AG04450 (cell line): ENCODE measurements around the gene TBR1. TPM values are rescaled to one million over a fixed set of nuclear protein-coding genes. Genes with fewer than 3 reads are reported as not detected.

Experiments
- CTCF ChIA-PET: fragments of 300-600, 350-600 bp; formaldehyde crosslinking; extraction: SDS; loops from one replicate; lab custom pipeline; 2022; ENCODE audit warnings: antibody characterized with exemption, inconsistent platforms; lab: Charles Lee
- POLR2A ChIA-PET: fragments of 350-600 bp; formaldehyde crosslinking; extraction: SDS; loops from one replicate; lab custom pipeline; 2021; ENCODE audit warnings: antibody characterized with exemption, inconsistent platforms; lab: Yijun Ruan, JAX
- DNase-seq: peaks from one replicate; pipeline ENCODE4 v3.0.0-alpha.2; 2011; ENCODE audit warnings: low read depth, low spot score
- H3K27ac ChIP-seq: one replicate; pipeline ENCODE4 v1.5.1; 2012; ENCODE audit warnings: low read depth, low read length, control low read depth
- H3K27me3 ChIP-seq: one replicate; pipeline ENCODE4 v1.6.0; 2012; ENCODE audit warnings: low read length; ENCODE audit not compliant: control insufficient read depth, insufficient read depth
- H3K4me3 ChIP-seq: 2 replicates; pipeline ENCODE4 v1.5.1; 2011; ENCODE audit warnings: mild to moderate bottlenecking, low read depth, low read length, control low read depth
- H3K9me3 ChIP-seq: 2 replicates; pipeline ENCODE4 v1.5.1; 2012; ENCODE audit warnings: low read length; ENCODE audit not compliant: control insufficient read depth, insufficient read depth
- polyA plus RNA-seq: library from polyadenylated mRNA; depleted of rRNA; stranded (reverse); fragments of >200 nt; gene quantifications from 2 replicates; pipeline ENCODE4 v1.2.3, GENCODE V29; 2011
- TF ChIP-seq, protein P1 (sequence below): IDR thresholded peaks from 2 replicates; pipeline ENCODE4 v1.5.1; 2011; ENCODE audit warnings: low read depth, low read length, control low read depth, inconsistent platforms

The TBR1 gene
- polyA plus RNA-seq, 1 experiment: not detected

DNA sequence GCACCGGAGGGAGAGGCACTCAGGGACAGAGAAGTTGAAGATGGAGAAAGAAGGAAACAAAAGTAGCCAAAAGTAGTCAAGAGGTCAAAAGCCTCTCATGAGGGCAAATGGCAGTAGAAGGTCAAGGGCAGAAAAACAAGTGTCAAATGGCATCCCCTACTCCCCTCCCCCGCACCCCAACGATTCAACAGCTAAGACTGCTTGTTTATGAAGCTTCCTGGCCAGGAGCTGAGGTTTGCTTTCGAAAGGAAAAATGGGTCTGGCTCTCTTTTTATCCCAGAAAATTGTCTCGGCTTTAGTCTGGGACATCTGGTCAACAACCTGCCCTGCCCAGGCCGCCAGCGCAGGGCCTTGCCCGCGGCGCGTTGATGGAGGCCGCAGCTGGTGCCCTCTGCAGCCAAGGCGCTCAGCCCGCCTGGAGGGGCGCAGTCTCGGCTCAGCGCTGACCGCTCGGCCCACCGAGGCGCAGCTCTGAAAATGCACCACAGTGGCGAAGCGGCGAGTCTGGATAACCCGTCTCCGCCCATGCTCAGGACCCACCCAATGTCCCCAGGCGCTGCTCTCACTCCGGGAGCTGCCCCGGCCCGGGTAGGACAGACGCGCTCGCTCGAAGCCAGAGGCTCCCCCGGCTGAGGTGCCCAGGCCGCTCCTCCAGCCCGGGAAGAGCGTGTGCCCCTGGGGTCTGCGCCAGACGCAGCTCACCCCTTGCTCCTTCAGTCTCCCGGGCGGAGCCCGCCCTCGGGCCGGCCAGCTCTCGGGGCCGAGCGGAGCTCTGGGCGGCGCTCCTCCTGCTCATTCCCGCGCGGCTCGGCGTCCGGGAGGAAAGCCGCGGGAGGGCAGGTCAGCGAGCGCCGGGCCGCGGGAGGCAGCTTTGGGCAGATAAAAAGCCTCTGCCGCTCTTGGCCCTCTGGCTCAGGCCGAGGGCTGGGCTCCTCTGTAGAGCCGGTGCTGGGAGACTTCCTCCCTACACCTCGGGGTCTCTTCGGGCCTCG is 1.8 kb upstream of the TBR1 start:
- CTCF ChIA-PET: interaction anchor here (0.6 kb wide), 1 partner anchor 173 kb away, joined by 5 read pairs; no protein-coding TSS in a partner anchor
- no peak for DNase-seq
- POLR2A ChIA-PET: interaction anchor here (0.5 kb wide), 1 partner anchor 1193 kb away, joined by 3 read pairs; no protein-coding TSS in a partner anchor

DNA sequence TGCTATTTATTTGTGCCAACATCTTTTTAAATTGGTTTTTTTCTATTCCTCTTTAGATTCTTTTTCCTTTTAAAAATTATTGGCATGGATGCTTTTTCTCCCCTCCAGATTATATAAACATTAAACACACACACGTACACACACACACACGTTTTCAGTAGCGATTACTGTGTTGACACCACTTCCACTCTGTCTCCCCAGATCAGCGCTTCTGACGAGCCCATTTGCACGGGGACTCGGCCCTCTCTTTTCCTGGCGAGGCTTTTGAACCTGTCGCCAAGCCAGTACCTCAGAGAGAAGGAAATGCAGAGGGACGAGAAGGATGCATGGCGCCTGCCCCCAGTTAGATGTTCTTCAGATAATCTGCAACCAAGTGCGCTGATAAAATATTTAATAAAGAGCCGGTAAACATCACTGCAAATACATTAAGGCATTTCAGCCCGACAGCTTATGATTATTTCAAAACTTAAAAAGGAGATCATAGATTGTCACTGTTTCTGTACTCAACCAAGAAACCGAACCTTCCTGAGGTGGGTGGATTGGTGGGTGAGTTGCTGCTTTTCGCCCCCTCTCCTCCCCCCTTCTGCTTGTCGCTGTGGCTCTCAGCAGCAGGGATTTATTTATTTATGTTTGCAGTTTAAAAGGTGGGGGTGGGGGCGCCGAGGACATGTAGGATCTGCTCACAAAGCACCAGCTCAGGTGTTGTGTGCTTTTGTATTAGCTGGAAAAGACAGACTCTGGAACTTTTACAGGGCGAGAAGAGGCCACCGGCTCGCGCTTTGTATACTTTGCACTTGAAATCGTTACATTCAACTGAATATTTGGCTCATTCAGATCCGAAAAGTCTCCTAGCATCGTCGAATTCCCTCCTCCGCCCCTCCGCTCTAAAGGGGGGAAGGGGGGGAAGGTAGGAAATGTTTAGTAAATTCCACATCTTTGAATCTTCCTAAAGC is 787 bp upstream of the TBR1 start:
- peaks cover 58% of the 10 kb centered on the region for H3K27me3 ChIP-seq

More for the DNA sequence above, 1.8 kb upstream of the TBR1 start:
- Histone ChIP-seq H3K27me3 (peaks cover 48% of the 10 kb centered on the region), H3K9me3 (peaks cover 6% of the 10 kb centered on the region; the same call in 1 of the 2 replicates), H3K27ac (no peak overlapping the region), H3K4me3 (peak overlapping the region; percentile 57)
- TF ChIP-seq, protein P1, sequence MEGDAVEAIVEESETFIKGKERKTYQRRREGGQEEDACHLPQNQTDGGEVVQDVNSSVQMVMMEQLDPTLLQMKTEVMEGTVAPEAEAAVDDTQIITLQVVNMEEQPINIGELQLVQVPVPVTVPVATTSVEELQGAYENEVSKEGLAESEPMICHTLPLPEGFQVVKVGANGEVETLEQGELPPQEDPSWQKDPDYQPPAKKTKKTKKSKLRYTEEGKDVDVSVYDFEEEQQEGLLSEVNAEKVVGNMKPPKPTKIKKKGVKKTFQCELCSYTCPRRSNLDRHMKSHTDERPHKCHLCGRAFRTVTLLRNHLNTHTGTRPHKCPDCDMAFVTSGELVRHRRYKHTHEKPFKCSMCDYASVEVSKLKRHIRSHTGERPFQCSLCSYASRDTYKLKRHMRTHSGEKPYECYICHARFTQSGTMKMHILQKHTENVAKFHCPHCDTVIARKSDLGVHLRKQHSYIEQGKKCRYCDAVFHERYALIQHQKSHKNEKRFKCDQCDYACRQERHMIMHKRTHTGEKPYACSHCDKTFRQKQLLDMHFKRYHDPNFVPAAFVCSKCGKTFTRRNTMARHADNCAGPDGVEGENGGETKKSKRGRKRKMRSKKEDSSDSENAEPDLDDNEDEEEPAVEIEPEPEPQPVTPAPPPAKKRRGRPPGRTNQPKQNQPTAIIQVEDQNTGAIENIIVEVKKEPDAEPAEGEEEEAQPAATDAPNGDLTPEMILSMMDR: peak; percentile 21

DNA sequence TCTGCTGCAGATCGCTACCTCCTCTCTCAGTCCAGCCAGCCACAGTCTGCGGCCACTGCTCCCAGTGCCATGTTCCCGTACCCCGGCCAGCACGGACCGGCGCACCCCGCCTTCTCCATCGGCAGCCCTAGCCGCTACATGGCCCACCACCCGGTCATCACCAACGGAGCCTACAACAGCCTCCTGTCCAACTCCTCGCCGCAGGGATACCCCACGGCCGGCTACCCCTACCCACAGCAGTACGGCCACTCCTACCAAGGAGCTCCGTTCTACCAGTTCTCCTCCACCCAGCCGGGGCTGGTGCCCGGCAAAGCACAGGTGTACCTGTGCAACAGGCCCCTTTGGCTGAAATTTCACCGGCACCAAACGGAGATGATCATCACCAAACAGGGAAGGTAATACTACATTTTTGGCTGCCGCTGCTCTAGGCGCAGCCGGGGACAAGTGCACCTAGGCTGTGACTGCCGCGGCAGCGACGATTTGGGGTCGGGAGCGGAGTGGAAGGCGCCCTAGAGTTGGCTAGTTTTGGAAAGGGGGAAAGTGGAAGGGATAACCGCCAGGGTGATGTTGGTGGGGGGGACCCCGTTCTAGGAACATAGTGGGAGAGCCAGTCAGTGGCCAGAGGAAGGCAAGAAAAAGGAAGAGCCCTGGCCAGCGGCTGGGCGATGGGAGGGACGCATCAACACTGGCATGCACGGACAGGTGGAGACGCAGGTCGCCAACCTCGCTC is 776 bp downstream of the TBR1 start:
- DNase-seq: no peak
- TF ChIP-seq, protein P1: no peak
- CTCF ChIA-PET: no interaction called here
- Histone ChIP-seq H3K4me3 (no peak overlapping the region), H3K27me3 (peaks cover 74% of the 10 kb centered on the region), H3K9me3 (peaks cover 6% of the 10 kb centered on the region; the same call in 1 of the 2 replicates), H3K27ac (no peak overlapping the region)
- POLR2A ChIA-PET: no interaction called here

More for the DNA sequence above, 787 bp upstream of the TBR1 start:
- Histone ChIP-seq H3K4me3 (peak overlapping the region; percentile 57), H3K27ac (no peak overlapping the region), H3K9me3 (peaks cover 6% of the 10 kb centered on the region; the same call in 1 of the 2 replicates)
- DNase-seq: no peak
- TF ChIP-seq, protein P1: no peak
- CTCF ChIA-PET: no interaction called here
- POLR2A ChIA-PET: interaction anchor here (0.5 kb wide), 1 partner anchor 1192 kb away, joined by 3 read pairs; no protein-coding TSS in a partner anchor

DNA sequence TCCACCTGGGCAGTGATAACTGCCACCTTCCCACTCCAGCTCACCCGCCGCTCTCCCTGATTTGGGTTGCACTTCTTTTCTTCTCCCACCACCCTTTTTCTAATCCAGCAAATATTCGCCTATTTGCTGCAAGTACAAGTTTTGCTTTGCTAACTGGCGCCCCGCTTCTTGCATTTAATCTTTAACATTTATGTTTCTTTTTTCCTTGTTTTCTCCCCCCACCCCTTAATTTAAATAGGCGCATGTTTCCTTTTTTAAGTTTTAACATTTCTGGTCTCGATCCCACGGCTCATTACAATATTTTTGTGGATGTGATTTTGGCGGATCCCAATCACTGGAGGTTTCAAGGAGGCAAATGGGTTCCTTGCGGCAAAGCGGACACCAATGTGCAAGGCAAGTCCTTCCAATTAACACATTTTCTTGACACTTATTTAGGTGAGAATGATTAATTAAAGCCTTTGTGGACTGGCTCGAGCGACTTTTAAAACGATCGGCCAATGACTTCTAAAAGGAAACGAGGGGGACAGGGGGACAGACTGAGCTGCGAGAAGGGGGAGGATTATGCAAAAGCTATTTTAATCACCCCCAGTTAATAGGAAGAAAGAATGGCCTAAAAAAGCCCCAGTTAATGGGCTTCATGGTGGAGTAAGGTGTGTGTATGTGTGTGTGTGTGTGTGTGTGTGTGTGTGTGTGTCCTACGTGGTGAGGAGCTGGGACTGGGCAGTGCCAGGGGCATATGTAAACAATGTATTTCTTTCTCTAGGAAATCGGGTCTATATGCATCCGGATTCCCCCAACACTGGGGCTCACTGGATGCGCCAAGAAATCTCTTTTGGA is 1.6 kb downstream of the TBR1 start:
- peaks cover 82% of the 10 kb centered on the region for H3K27me3 ChIP-seq
- POLR2A ChIA-PET: no interaction called here
- H3K9me3 ChIP-seq: peaks cover 6% of the 10 kb centered on the region; the same call in 1 of the 2 replicates
- no peak overlapping the region for H3K27ac ChIP-seq
- TF ChIP-seq, protein P1: no peak
- no peak for DNase-seq
- H3K4me3 ChIP-seq: no peak overlapping the region
- CTCF ChIA-PET: interaction anchor here (1.1 kb wide), 1 partner anchor 9 kb away, joined by 6 read pairs; no protein-coding TSS in a partner anchor
